ENCODE results near the gene KRTAP4-4. TPM values are rescaled to one million over a fixed set of nuclear protein-coding genes. Genes with fewer than 3 reads are reported as not detected.

KRTAP4-4 gene
- total and polyA plus RNA-seq, 2 of the 13 experiments (the other 11 are each of a cell fraction or from before 2014, with no cell fraction given) = not detected

DNA sequence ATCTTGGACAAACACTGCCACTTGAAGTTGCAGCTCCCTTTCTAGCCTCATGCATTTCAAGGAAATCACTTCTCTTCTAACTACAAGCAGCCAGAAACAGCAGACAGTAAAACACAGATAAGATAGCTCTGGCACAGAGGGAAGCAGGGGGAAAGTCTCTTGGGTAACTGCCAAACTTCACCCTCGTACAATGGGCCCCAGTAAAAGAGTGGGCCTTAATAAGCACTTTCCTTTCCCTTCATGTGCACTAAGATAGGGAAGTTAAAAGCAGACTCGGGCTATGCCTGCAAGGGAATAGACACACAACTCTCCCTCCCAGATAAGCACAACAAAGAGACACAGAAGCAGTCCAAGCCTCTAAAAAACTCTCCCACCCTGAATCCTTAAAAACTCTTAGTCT is 6.7 kb downstream of the KRTAP4-4 start:
- Histone ChIP-seq H3K4me3 (replicated peaks in 1 of 3; ENCODE audit: insufficient read depth in 1 of 3, low read depth in 2 of 3, low read length in 3 of 3) (no peak overlapping the region), H2AFZ (ENCODE audit: low read length) (no peak overlapping the region), H3K79me2 (ENCODE audit: insufficient read depth, low read length) (no peaks in the 10 kb centered on the region), H3K4me2 (ENCODE audit: low read depth, low read length) (no peak overlapping the region), H3K36me3 (replicated peaks in 1 of 2; ENCODE audit: control insufficient read depth in 1 of 2, insufficient read depth in 2 of 2, low read length in 2 of 2) (no peaks in the 10 kb centered on the region), H3K27ac (ENCODE audit: extremely low read length, insufficient read depth, low read length) (no peak overlapping the region), H3K9ac (ENCODE audit: insufficient read depth, low read depth, low read length) (no peak overlapping the region), H3K27me3 (ENCODE audit: control insufficient read depth in 1 of 2, insufficient read depth in 2 of 2, low read length in 2 of 2) (no peaks in the 10 kb centered on the region; a peak in 1 of 5 replicates), H3K9me3 (ENCODE audit: low read length) (no peaks in the 10 kb centered on the region), H4K20me1 (ENCODE audit: insufficient read depth, low read length) (no peaks in the 10 kb centered on the region), H3K4me1 (ENCODE audit: insufficient read depth, low read length) (no peaks in the 10 kb centered on the region)
- CTCF ChIA-PET (ENCODE audit: low intra/inter-chr PET ratio, low total read pairs) = no interaction called here
- intact Hi-C loops (cut with micrococcal nuclease; ENCODE audit: unreplicated experiment) = no loop called here
- POLR2A ChIA-PET = no interaction called here
- 6% methylated on average over 2 of the region's 2 CpGs for WGBS (ENCODE audit: low lambda C conversion rate)
- no TSS peak for BruUV-seq (replicated peaks)
- DNase-seq (ENCODE audit: low spot score) = no peak
- no peak for FAIRE-seq
- in situ Hi-C loops (cut with HindIII; ENCODE audit: extremely low pct_ligation_motif_present, low pct_unique_long_range_greater_than_20kb) = no loop called here
- ATAC-seq = no peak
- no peak for TF ChIP-seq ZNF225 (CRISPR knock-in tag; IDR thresholded peaks at IDR 0.05)
- TF ChIP-seq, protein P1, sequence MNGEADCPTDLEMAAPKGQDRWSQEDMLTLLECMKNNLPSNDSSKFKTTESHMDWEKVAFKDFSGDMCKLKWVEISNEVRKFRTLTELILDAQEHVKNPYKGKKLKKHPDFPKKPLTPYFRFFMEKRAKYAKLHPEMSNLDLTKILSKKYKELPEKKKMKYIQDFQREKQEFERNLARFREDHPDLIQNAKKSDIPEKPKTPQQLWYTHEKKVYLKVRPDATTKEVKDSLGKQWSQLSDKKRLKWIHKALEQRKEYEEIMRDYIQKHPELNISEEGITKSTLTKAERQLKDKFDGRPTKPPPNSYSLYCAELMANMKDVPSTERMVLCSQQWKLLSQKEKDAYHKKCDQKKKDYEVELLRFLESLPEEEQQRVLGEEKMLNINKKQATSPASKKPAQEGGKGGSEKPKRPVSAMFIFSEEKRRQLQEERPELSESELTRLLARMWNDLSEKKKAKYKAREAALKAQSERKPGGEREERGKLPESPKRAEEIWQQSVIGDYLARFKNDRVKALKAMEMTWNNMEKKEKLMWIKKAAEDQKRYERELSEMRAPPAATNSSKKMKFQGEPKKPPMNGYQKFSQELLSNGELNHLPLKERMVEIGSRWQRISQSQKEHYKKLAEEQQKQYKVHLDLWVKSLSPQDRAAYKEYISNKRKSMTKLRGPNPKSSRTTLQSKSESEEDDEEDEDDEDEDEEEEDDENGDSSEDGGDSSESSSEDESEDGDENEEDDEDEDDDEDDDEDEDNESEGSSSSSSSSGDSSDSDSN (CRISPR knock-in tag; IDR thresholded peaks at IDR 0.05) = no peak

GRCh38 chr17:41151525-41151924 is 9.0 kb downstream of the KRTAP4-4 start:
- POLR2A ChIA-PET = no interaction called here
- no peak for DNase-seq (ENCODE audit: low spot score)

More at GRCh38 chr17:41151525-41151924, 9.0 kb downstream of the KRTAP4-4 start:
- Histone ChIP-seq H3K9ac (ENCODE audit: insufficient read depth, low read depth, low read length) (no peak overlapping the region), H3K4me2 (ENCODE audit: low read depth, low read length) (no peak overlapping the region), H3K27me3 (ENCODE audit: control insufficient read depth in 1 of 2, insufficient read depth in 2 of 2, low read length in 2 of 2) (no peaks in the 10 kb centered on the region; a peak in 1 of 5 replicates), H3K79me2 (ENCODE audit: insufficient read depth, low read length) (no peaks in the 10 kb centered on the region), H3K27ac (ENCODE audit: extremely low read length, insufficient read depth, low read length) (no peak overlapping the region), H4K20me1 (ENCODE audit: insufficient read depth, low read length) (no peaks in the 10 kb centered on the region), H3K9me3 (ENCODE audit: low read length) (no peaks in the 10 kb centered on the region), H3K36me3 (replicated peaks in 1 of 2; ENCODE audit: control insufficient read depth in 1 of 2, insufficient read depth in 2 of 2, low read length in 2 of 2) (no peaks in the 10 kb centered on the region), H3K4me3 (replicated peaks in 1 of 3; ENCODE audit: insufficient read depth in 1 of 3, low read depth in 2 of 3, low read length in 3 of 3) (no peak overlapping the region), H3K4me1 (ENCODE audit: insufficient read depth, low read length) (no peaks in the 10 kb centered on the region), H2AFZ (ENCODE audit: low read length) (no peak overlapping the region)
- intact Hi-C loops (cut with micrococcal nuclease; ENCODE audit: unreplicated experiment) (no loop called here), in situ Hi-C loops (cut with HindIII; ENCODE audit: extremely low pct_ligation_motif_present, low pct_unique_long_range_greater_than_20kb) (no loop called here)
- FAIRE-seq (no peak), ATAC-seq (no peak)
- TF ChIP-seq MAFF (IDR thresholded peaks at IDR 0.05; ENCODE audit: low read depth, low read length) = peak; percentile 50; the same call in 1 of the 2 replicates
- TF ChIP-seq, protein P2, sequence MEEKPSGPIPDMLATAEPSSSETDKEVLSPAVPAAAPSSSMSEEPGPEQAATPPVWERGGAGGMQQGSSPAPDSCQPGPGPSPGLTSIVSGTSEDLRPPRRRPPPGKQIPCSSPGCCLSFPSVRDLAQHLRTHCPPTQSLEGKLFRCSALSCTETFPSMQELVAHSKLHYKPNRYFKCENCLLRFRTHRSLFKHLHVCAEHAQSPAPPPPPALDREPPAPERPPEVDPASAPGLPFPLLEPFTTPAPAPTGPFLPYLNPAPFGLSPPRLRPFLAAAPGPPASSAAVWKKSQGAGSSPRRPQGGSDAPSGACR (CRISPR knock-in tag; IDR thresholded peaks at IDR 0.05) = no peak
- peak; percentile 58 to 79 for TF ChIP-seq MAFK (conservative IDR thresholded peaks at IDR 0.05 in 1 of 2, IDR thresholded peaks at IDR 0.05 in 1 of 2; ENCODE audit: low read length in 2 of 2)
- CTCF ChIA-PET (ENCODE audit: low intra/inter-chr PET ratio, low total read pairs) = no interaction called here
- WGBS (ENCODE audit: low lambda C conversion rate) = 17% methylated on average over 2 of the region's 2 CpGs
- BruUV-seq (replicated peaks) = no TSS peak

All from HepG2 (cell line).